NCI-H146 (cell line): Measurements from ENCODE around the gene CCDC102A.
"Not testable (repeated sequence)": the region's sequence is repeated elsewhere in the genome, so short reads cannot be mapped to it uniquely, and the experiment has no call there.

ENCODE experiments used
- DNase-seq: peaks from one replicate; lab custom pipeline; 2025; lab: John Stamatoyannopoulos, UW

Gene CCDC102A

GRCh38 chr16:57565461-57565860, 29.1 kb upstream of the CCDC102A start:
- no peak for DNase-seq

- DNase-seq: no peak
Observed at GRCh38 chr16:57564571-57565270, 28.4 kb upstream of the CCDC102A start.

GRCh38 chr16:57563761-57564160, 27.4 kb upstream of the CCDC102A start:
- no peak for DNase-seq

- no peak for DNase-seq
Observed at GRCh38 chr16:57563487-57563750, 27.0 kb upstream of the CCDC102A start.

- no peak for DNase-seq
Observed at GRCh38 chr16:57562669-57563486, 26.5 kb upstream of the CCDC102A start.

GRCh38 chr16:57562066-57562465, 25.7 kb upstream of the CCDC102A start:
- DNase-seq: no peak

GRCh38 chr16:57559072-57559790, 22.9 kb upstream of the CCDC102A start:
- no peak for DNase-seq

- DNase-seq: no peak
Observed at GRCh38 chr16:57556941-57557541, 20.7 kb upstream of the CCDC102A start.

- DNase-seq: no peak
Observed at GRCh38 chr16:57555831-57556230, 19.5 kb upstream of the CCDC102A start.

- DNase-seq: no peak
Observed at GRCh38 chr16:57551057-57551456, 14.7 kb upstream of the CCDC102A start.

GRCh38 chr16:57549730-57550129, 13.4 kb upstream of the CCDC102A start:
- DNase-seq: no peak

GRCh38 chr16:57548408-57548807, 12.0 kb upstream of the CCDC102A start:
- no peak for DNase-seq

GRCh38 chr16:57547524-57547923, 11.2 kb upstream of the CCDC102A start:
- not testable (repeated sequence) for DNase-seq

GRCh38 chr16:57544124-57544653, 7.8 kb upstream of the CCDC102A start:
- no peak for DNase-seq

GRCh38 chr16:57541754-57542435, 5.5 kb upstream of the CCDC102A start:
- DNase-seq: no peak

- DNase-seq: no peak
Observed at GRCh38 chr16:57540906-57541753, 4.8 kb upstream of the CCDC102A start.

- no peak for DNase-seq
Observed at GRCh38 chr16:57540387-57540786, 4.0 kb upstream of the CCDC102A start.

GRCh38 chr16:57539072-57539796, 2.9 kb upstream of the CCDC102A start:
- no peak for DNase-seq

GRCh38 chr16:57538235-57538721, 1.9 kb upstream of the CCDC102A start:
- no peak for DNase-seq
